ENCODE measurements around the gene SDC1. TPM values are rescaled to one million over a fixed set of nuclear protein-coding genes. Genes with fewer than 3 reads are reported as not detected.

Gene SDC1
- total RNA-seq, 1 donor from 2014 or later: 85.4 TPM

GRCh38 chr2:20178666-20179465 is 46.1 kb downstream of the SDC1 start:
- no peak overlapping the region for H3K27ac Mint-ChIP-seq (ENCODE audit: unreplicated experiment)
- no peaks in the 10 kb centered on the region for H3K27me3 Mint-ChIP-seq (ENCODE audit: low read depth)
- no peak for DNase-seq (ENCODE audit: low read depth, low spot score)
- TF ChIP-seq CTCF (conservative IDR thresholded peaks at IDR 0.05): no peak
- no peaks in the 10 kb centered on the region for H3K36me3 Mint-ChIP-seq (ENCODE audit: low read depth)
- peaks cover 4% of the 10 kb centered on the region for H3K4me1 Mint-ChIP-seq
- H3K4me3 Mint-ChIP-seq: no peak overlapping the region
- H3K9me3 Mint-ChIP-seq: no peaks in the 10 kb centered on the region

GRCh38 chr2:20178249-20178607 is 46.7 kb downstream of the SDC1 start:
- Mint-ChIP-seq H3K9me3 (no peaks in the 10 kb centered on the region), H3K27ac (ENCODE audit: unreplicated experiment) (no peak overlapping the region), H3K4me1 (peaks cover 1% of the 10 kb centered on the region), H3K36me3 (ENCODE audit: low read depth) (no peaks in the 10 kb centered on the region), H3K4me3 (no peak overlapping the region), H3K27me3 (ENCODE audit: low read depth) (no peaks in the 10 kb centered on the region)
- TF ChIP-seq CTCF (conservative IDR thresholded peaks at IDR 0.05): no peak
- no peak for DNase-seq (ENCODE audit: low read depth, low spot score)

GRCh38 chr2:20177556-20178248 is 47.2 kb downstream of the SDC1 start:
- Mint-ChIP-seq H3K36me3 (ENCODE audit: low read depth) (no peaks in the 10 kb centered on the region), H3K9me3 (no peaks in the 10 kb centered on the region), H3K27me3 (ENCODE audit: low read depth) (no peaks in the 10 kb centered on the region), H3K4me3 (no peak overlapping the region), H3K4me1 (peaks cover 4% of the 10 kb centered on the region), H3K27ac (ENCODE audit: unreplicated experiment) (no peak overlapping the region)
- no peak for DNase-seq (ENCODE audit: low read depth, low spot score)
- TF ChIP-seq CTCF (conservative IDR thresholded peaks at IDR 0.05): no peak

GRCh38 chr2:20176760-20177159 is 48.2 kb downstream of the SDC1 start:
- H3K9me3 Mint-ChIP-seq: no peaks in the 10 kb centered on the region
- H3K27me3 Mint-ChIP-seq (ENCODE audit: low read depth): no peaks in the 10 kb centered on the region
- no peak overlapping the region for H3K27ac Mint-ChIP-seq (ENCODE audit: unreplicated experiment)
- no peaks in the 10 kb centered on the region for H3K36me3 Mint-ChIP-seq (ENCODE audit: low read depth)
- H3K4me1 Mint-ChIP-seq: peaks cover 6% of the 10 kb centered on the region
- TF ChIP-seq CTCF (conservative IDR thresholded peaks at IDR 0.05): no peak
- no peak overlapping the region for H3K4me3 Mint-ChIP-seq
- DNase-seq (ENCODE audit: low read depth, low spot score): no peak

- H3K9me3 Mint-ChIP-seq: no peaks in the 10 kb centered on the region
- H3K4me3 Mint-ChIP-seq: no peak overlapping the region
- H3K27ac Mint-ChIP-seq (ENCODE audit: unreplicated experiment): no peak overlapping the region
- no peaks in the 10 kb centered on the region for H3K27me3 Mint-ChIP-seq (ENCODE audit: low read depth)
- H3K4me1 Mint-ChIP-seq: peaks cover 10% of the 10 kb centered on the region
- DNase-seq (ENCODE audit: low read depth, low spot score): no peak
- no peaks in the 10 kb centered on the region for H3K36me3 Mint-ChIP-seq (ENCODE audit: low read depth)
- TF ChIP-seq CTCF (conservative IDR thresholded peaks at IDR 0.05): no peak
Measured at GRCh38 chr2:20175931-20176330, 49.0 kb downstream of the SDC1 start.
